ENCODE results near the gene LOC128125822.
"Not testable (repeated sequence)": the region's sequence is repeated elsewhere in the genome, so short reads cannot be mapped to it uniquely, and the experiment has no call there.

Gene LOC128125822

GRCh38 chr6:63572044-63572746, at the start of gene LOC128125822, which contains the start of gene PTP4A1:
TSS of gene LOC128125822 (plus strand) at chr6:63572480.
TSS of gene PTP4A1 (plus strand) at chr6:63572480. CDS start at chr6:63576881, 4,401 bp downstream.
- peak; percentile 81 for DNase-seq (ENCODE audit: low read depth)

DNA sequence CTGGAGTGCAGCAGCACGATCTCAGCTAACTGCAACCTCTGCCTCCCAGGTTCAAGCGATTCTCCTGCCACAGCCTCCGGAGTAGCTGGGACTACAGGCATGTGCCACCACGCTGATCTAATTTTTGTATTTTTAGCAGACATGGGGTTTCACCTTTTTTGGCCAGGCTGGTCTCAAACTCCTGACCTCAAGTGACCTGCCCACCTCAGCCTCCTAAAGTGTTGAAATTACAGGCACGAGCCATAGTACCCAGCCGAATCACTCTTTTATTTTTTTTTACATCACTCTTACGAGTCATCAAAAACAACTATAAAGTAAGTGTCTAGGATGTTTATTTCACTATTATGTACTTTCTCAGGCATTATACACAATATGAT, 49.4 kb upstream of the LOC128125822 start:
- not testable (repeated sequence) for DNase-seq (ENCODE audit: low read depth)

- no peak for DNase-seq (ENCODE audit: low read depth)
These were observed 48.6 kb upstream of the LOC128125822 start for GRCh38 chr6:63523630-63524029.

- DNase-seq (ENCODE audit: low read depth) = no peak
These were observed 46.9 kb upstream of the LOC128125822 start for GRCh38 chr6:63525186-63525878.

DNA sequence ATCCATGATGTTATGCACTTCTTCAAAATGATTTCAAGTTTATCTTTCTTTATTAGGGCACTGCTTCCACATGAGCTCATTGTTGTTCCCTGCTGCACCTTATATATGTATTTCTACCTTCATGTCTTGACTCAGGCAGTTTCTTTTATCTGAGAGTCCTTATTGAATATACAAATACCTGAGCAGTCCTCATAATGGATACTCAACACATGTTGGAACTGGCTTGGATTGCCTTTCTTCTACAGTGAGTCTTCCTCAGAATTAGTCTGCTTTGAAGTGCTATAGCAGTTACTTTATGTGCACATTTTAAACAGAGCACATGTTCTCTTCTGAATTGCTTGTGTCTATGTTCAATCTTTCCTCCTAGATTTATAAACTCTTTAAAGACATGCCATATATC, 45.3 kb upstream of the LOC128125822 start:
- no peak for DNase-seq (ENCODE audit: low read depth)

DNA sequence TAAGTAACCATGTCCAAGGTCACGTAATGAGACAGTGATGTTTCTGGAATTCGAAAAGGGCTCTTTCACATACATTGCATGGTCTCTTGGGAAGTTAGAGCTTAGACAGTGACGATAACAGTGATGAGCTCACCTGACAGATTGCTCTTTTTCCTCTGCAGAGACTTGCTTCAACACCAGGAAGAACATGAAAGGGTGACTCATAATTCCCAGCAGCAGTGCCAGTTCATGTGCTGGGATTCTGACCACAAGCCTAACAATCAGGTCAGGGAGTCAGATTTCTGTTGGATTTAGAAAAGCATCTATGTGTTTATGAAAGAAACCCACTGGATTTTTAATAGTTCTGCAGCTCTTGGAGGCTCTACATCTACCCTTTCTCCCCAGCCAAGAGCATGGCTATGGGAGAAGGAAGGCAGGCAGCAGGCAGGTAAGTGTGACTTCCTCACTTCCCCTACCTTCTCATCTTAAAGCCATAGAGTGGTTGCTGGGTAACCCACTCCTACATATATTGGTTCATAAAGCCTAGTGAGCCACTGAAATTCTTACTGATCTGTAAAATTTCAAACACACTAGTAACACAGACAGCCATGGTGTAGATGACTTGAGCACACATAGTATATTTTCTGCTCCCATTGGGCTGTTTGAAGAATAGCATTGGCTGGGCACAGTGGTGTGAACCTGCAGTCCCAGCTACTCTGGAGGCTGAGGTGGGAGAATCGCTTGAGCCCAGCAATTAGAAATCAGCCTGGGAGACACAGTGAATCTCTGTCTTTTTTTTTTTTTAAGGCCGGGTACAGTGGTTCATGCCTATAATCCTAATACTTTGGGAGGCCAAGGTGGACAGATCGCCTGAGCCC, 44.4 kb upstream of the LOC128125822 start:
- peak; percentile 99 for DNase-seq (ENCODE audit: low read depth)

DNA sequence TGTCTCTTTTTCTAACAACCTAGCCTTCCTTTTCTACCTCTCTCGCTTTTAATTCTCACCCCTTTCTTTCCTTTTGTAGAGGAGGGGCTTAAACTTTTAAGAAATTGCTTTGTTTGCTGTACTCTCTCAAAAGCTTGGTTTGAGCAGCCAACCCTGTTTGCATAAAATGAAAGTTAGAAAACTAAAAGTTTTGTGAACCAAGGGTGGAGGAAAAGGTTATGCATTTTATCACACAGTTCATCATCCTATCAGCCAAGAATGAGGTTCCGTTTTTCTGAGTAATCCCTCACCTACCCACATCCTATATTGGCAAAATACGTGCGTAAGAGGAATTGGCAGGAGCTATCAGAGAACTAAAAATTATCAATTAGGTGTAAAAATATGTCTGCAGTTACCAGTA, 42.8 kb upstream of the LOC128125822 start:
- DNase-seq (ENCODE audit: low read depth) = no peak

GRCh38 chr6:63530182-63530581, 42.1 kb upstream of the LOC128125822 start:
- DNase-seq (ENCODE audit: low read depth) = no peak

GRCh38 chr6:63530991-63531390, 41.3 kb upstream of the LOC128125822 start:
- DNase-seq (ENCODE audit: low read depth) = no peak

- no peak for DNase-seq (ENCODE audit: low read depth)
These were observed 39.3 kb upstream of the LOC128125822 start for GRCh38 chr6:63533026-63533425.

DNA sequence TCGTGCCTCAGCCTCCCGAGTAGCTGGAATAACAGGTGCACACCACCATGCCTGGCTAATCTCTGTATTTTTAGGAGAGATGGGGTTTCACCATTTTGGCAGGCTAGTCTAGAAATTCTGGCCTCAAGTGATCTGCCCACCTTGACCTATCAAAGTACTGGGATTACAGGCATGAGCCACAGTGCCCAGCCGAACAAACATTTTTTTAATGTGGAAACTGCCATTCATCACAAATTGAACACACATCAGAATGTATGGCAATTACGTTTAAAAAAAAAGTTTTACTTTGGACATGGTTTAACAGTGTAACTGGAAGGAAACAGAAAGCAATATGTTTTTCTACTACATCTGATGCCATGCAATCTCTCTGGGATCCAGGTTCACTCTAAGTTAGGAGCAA, 38.3 kb upstream of the LOC128125822 start:
- DNase-seq (ENCODE audit: low read depth) = no peak

- DNase-seq (ENCODE audit: low read depth) = no peak
These were observed 34.9 kb upstream of the LOC128125822 start for GRCh38 chr6:63537201-63537958.

DNA sequence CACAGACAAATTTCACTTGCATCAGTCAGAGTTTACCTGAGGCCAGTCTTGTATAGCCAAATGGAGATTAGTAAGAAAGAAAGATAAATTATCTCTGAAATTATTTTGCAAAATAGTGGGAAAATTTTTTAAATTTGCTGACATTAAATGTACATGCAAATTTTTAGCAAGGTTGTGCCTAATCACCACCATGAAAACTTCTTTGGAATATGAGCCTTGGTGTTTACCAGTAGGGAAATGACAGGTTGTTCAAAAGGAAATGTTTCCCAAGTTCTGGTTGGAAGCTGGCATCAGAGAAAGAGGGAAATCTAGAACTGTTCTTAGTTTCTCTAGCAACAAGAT, 34.4 kb upstream of the LOC128125822 start:
- DNase-seq (ENCODE audit: low read depth) = no peak

- no peak for DNase-seq (ENCODE audit: low read depth)
These were observed 33.7 kb upstream of the LOC128125822 start for GRCh38 chr6:63538550-63538949.

GRCh38 chr6:63543001-63543400, 29.3 kb upstream of the LOC128125822 start:
- DNase-seq (ENCODE audit: low read depth) = no peak

DNA sequence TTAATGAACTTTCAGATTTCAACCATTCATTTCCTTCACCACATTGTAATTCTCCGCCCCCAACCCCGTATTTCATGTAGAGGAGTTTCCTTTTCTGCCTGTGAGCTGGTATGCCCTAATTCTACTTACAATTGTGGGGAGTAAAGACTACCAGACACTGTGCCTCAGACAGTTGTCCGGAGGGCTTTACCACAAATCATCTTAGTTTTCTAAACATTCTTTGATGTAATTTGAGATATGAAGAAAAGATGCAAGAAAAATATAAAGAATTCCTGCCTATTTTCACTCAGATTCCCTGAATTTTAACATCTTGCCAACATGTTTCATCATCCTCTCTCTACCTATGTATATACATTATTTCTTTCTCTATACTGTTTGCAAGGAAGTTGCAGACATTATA, 28.3 kb upstream of the LOC128125822 start:
- no peak for DNase-seq (ENCODE audit: low read depth)

- no peak for DNase-seq (ENCODE audit: low read depth)
These were observed 26.0 kb upstream of the LOC128125822 start for GRCh38 chr6:63546236-63546635.

GRCh38 chr6:63546697-63547096, 25.6 kb upstream of the LOC128125822 start:
- DNase-seq (ENCODE audit: low read depth) = no peak

GRCh38 chr6:63549076-63549475, 23.2 kb upstream of the LOC128125822 start:
- no peak for DNase-seq (ENCODE audit: low read depth)

GRCh38 chr6:63553208-63553607, 19.1 kb upstream of the LOC128125822 start:
- DNase-seq (ENCODE audit: low read depth) = no peak

DNA sequence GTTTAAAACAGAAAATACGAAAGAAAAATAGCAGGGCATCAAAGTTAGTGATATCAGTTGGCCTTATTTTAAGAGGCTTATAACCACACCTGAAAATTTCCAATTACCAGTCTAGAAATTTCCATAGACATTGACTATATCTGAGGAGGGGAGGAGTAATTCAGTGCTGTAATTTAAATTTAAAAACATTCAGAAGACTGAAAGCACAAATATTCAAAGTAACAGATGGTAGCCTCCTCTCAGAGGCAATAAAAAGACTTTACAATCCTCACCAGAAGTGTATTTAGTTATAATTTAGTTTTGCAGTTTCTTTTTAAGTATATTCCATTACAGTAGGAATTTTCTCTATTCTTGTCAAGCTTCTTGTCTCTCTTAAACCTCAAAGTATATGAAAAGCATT, 18.4 kb upstream of the LOC128125822 start:
- no peak for DNase-seq (ENCODE audit: low read depth)

DNA sequence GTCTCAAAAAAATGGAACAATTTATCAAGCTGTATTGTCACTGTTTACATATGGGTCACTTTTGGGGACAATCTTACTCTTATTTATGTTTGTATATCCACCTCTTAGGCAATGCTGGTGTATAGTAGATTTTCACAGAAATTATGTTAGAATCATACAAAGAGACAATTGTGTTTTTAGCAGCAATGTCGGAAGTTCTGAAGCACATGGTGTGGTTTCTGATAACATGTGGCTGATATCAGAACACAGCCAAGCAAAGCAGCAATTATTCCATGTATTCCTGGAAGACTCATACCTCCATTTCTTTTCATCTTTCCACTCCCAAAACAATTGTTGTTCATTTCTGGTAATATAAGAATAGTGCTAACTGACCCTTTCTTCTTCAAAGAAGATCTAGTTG, 17.5 kb upstream of the LOC128125822 start:
- no peak for DNase-seq (ENCODE audit: low read depth)
